HepG2 (cell line): ENCODE data around the gene LIPC. TPM values are rescaled to one million over a fixed set of nuclear protein-coding genes. Genes with fewer than 3 reads are reported as not detected.

Experiments
- AHDC1 ChIP-seq: sonication (generic); formaldehyde crosslinking; IDR thresholded peaks from 2 replicates; pipeline ENCODE4 v1.5.1; 2020; ENCODE audit warnings: mild to moderate bottlenecking, missing genetic modification reagents, borderline replicate concordance
- ARID5B ChIP-seq: IDR thresholded peaks from 2 replicates; pipeline ENCODE4 v1.4.0; 2020; ENCODE audit warnings: mild to moderate bottlenecking, missing genetic modification reagents
- FOXK1 ChIP-seq: sonication (generic); formaldehyde crosslinking; IDR thresholded peaks from 2 replicates; pipeline ENCODE4 v1.4.0; 2020; ENCODE audit warnings: low read depth, missing genetic modification reagents, borderline replicate concordance
- GFI1 ChIP-seq: sonication (generic); formaldehyde crosslinking; IDR thresholded peaks from 2 replicates; pipeline ENCODE4 v1.5.0; 2020; ENCODE audit warnings: missing genetic modification reagents, mild to moderate bottlenecking, borderline replicate concordance
- GMEB2 ChIP-seq: IDR thresholded peaks from 2 replicates; pipeline ENCODE4 v1.6.1; 2016; ENCODE audit warnings: missing biosample characterization, missing genetic modification reagents, low read depth
- KDM2A ChIP-seq: sonication (generic); formaldehyde crosslinking; IDR thresholded peaks from 2 replicates; pipeline ENCODE4 v1.4.0; 2020; ENCODE audit warnings: low read depth, missing genetic modification reagents, borderline replicate concordance
- RFX5 ChIP-seq: IDR thresholded peaks from 2 replicates; pipeline ENCODE4 v1.6.1; 2011; ENCODE audit warnings: low read depth, low read length, improper control_type of control experiment
- ZNF207 ChIP-seq: fragments of 450-650 bp; IDR thresholded peaks from 2 replicates; pipeline ENCODE4 v1.6.1; 2016; ENCODE audit warnings: antibody characterized with exemption, borderline replicate concordance
- ZNF614 ChIP-seq: IDR thresholded peaks from 2 replicates; pipeline ENCODE4 v1.6.1; 2018; ENCODE audit warnings: missing biosample characterization, missing genetic modification reagents, inconsistent platforms, borderline replicate concordance
- ZNF740 ChIP-seq: sonication (generic); formaldehyde crosslinking; IDR thresholded peaks from 2 replicates; pipeline ENCODE4 v1.4.0; 2020; ENCODE audit warnings: missing genetic modification reagents
- polyA plus RNA-seq, 8 experiments: library from polyadenylated mRNA; depleted of rRNA in 3 of 8; stranded (reverse) in 7 of 8; unstranded in 1 of 8; fragments of >200 nt; fragmentation: Illumina TruSeq in 4 of 8; extraction: Trizol in 4 of 8; gene quantifications; 2 replicates each; pipeline versions ENCODE4 v1.2.1 to v1.2.3, GENCODE V29; 2011 to 2016; ENCODE audit warnings: low read depth in 4 of 8, missing spikeins in 1 of 8, mixed read lengths in 1 of 8; ENCODE audit not compliant: insufficient read depth in 1 of 8
- total RNA-seq, 5 experiments: library from RNA; depleted of rRNA; stranded (reverse); fragments of >200 nt; fragmentation: Illumina TruSeq; extraction: Trizol; gene quantifications; 2 replicates each; pipeline ENCODE4 v1.2.3, GENCODE V29; 2016; ENCODE audit warnings: low read depth in 1 of 5
- TF ChIP-seq, protein P1 (sequence below): sonication (generic); formaldehyde crosslinking; IDR thresholded peaks from 2 replicates; pipeline ENCODE4 v1.4.0; 2020; ENCODE audit warnings: missing genetic modification reagents
- TF ChIP-seq, protein P2 (sequence below): sonication (generic); formaldehyde crosslinking; IDR thresholded peaks from 2 replicates; pipeline ENCODE4 v1.4.0; 2020; ENCODE audit warnings: mild to moderate bottlenecking, low read depth, missing genetic modification reagents

Gene LIPC
- total and polyA plus RNA-seq, 2 of the 13 experiments (the other 11 are each of a cell fraction or from before 2014, with no cell fraction given), result 26.0 to 38.0 TPM

GRCh38 chr15:58467722-58468423 lies 36.1 kb downstream of the LIPC start (continued):
- TF ChIP-seq KDM2A (CRISPR knock-in tag), result 0 out of 2 replicates have a peak, but pooled peaks have one; percentile 8
- peak; percentile 79; the same call in 1 of the 2 replicates for TF ChIP-seq AHDC1 (CRISPR knock-in tag)
- peak; percentile 44; the same call in 1 of the 2 replicates for TF ChIP-seq ARID5B (CRISPR knock-in tag)
- no peak for TF ChIP-seq RFX5
- no peak for TF ChIP-seq ZNF740 (CRISPR knock-in tag)
- 0 out of 2 replicates have a peak, but pooled peaks have one; percentile 51 for TF ChIP-seq GFI1
- no peak for TF ChIP-seq ZNF614 (CRISPR knock-in tag)
- TF ChIP-seq GMEB2, result no peak
- no peak for TF ChIP-seq ZNF207
- TF ChIP-seq FOXK1 (CRISPR knock-in tag), result peak; percentile 28; the same call in 1 of the 2 replicates
- TF ChIP-seq, protein P1, sequence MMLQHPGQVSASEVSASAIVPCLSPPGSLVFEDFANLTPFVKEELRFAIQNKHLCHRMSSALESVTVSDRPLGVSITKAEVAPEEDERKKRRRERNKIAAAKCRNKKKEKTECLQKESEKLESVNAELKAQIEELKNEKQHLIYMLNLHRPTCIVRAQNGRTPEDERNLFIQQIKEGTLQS (CRISPR knock-in tag), result no peak
- TF ChIP-seq, protein P2, sequence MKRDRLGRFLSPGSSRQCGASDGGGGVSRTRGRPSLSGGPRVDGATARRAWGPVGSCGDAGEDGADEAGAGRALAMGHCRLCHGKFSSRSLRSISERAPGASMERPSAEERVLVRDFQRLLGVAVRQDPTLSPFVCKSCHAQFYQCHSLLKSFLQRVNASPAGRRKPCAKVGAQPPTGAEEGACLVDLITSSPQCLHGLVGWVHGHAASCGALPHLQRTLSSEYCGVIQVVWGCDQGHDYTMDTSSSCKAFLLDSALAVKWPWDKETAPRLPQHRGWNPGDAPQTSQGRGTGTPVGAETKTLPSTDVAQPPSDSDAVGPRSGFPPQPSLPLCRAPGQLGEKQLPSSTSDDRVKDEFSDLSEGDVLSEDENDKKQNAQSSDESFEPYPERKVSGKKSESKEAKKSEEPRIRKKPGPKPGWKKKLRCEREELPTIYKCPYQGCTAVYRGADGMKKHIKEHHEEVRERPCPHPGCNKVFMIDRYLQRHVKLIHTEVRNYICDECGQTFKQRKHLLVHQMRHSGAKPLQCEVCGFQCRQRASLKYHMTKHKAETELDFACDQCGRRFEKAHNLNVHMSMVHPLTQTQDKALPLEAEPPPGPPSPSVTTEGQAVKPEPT (CRISPR knock-in tag), result no peak
